A673 (cell line): Measurements from ENCODE around the gene RIPOR3. TPM values are rescaled to one million over a fixed set of nuclear protein-coding genes. Genes with fewer than 3 reads are reported as not detected.

Experiments
- BruUV-seq: library from RNA; stranded (reverse); fragments of 400-500 nt; replicated peaks from 2 replicates; lab custom pipeline; 2021; lab: Mats Ljungman, UMichigan
- CTCF ChIA-PET: fragments of 300-600 bp; sonication (Branson Sonifier 250); formaldehyde crosslinking; loops from one replicate; lab custom pipeline; 2022; ENCODE audit warnings: antibody characterized with exemption; lab: Charles Lee
- POLR2A ChIA-PET: fragments of 300-600 bp; sonication (Branson Sonifier 250); formaldehyde crosslinking; loops from one replicate; lab custom pipeline; 2022; ENCODE audit warnings: antibody characterized with exemption; ENCODE audit not compliant: low non-redundant PET; lab: Charles Lee
- DNase-seq: peaks from one replicate; pipeline ENCODE4 v3.0.0-alpha.2; 2015; ENCODE audit warnings: low spot score
- H3K27ac ChIP-seq: fragments of 200-600 bp; sonication (generic); 2 replicates; pipeline ENCODE4 v1.5.1; 2016; ENCODE audit warnings: mixed run types, low read depth, mild to moderate bottlenecking, mixed read lengths, antibody characterized with exemption, low read length; ENCODE audit not compliant: poor library complexity, severe bottlenecking
- H3K27me3 ChIP-seq: fragments of 200-600 bp; sonication (generic); replicated peaks from 2 replicates; pipeline ENCODE4 v1.6.1; 2017; ENCODE audit warnings: mixed run types, low read depth, mild to moderate bottlenecking, mixed read lengths, antibody characterized with exemption, low read length; ENCODE audit not compliant: insufficient read depth, poor library complexity
- H3K36me3 ChIP-seq: fragments of 200-600 bp; sonication (generic); 2 replicates; pipeline ENCODE4 v1.6.1; 2016; ENCODE audit warnings: mixed run types, mild to moderate bottlenecking, mixed read lengths, antibody characterized with exemption, low read length; ENCODE audit not compliant: insufficient read depth, poor library complexity, severe bottlenecking
- H3K4me1 ChIP-seq: fragments of 200-600 bp; sonication (generic); 2 replicates; pipeline ENCODE4 v1.6.1; 2017; ENCODE audit warnings: mixed run types, mild to moderate bottlenecking, mixed read lengths, antibody characterized with exemption, low read length; ENCODE audit not compliant: insufficient read depth, poor library complexity, severe bottlenecking
- H3K4me3 ChIP-seq: fragments of 200-600 bp; sonication (generic); 2 replicates; pipeline ENCODE4 v1.5.1; 2016; ENCODE audit warnings: low read depth, mixed run types, mild to moderate bottlenecking, mixed read lengths, low read length; ENCODE audit not compliant: poor library complexity, severe bottlenecking
- H3K9me3 ChIP-seq: fragments of 200-600 bp; sonication (generic); 2 replicates; pipeline ENCODE4 v1.6.1; 2016; ENCODE audit warnings: mixed run types, low read depth, mild to moderate bottlenecking, mixed read lengths, antibody characterized with exemption, low read length; ENCODE audit not compliant: poor library complexity, severe bottlenecking
- CTCF ChIP-seq: fragments of 300-800, 200-600 bp; sonication (generic); conservative IDR thresholded peaks from 2 replicates; pipeline ENCODE4 v1.5.1; 2017; ENCODE audit warnings: low read depth, mild to moderate bottlenecking, antibody characterized with exemption, low read length, moderate library complexity, mixed read lengths
- EZH2 ChIP-seq: fragments of 200-600 bp; sonication (generic); IDR thresholded peaks from 2 replicates; pipeline ENCODE4 v1.6.1; 2017; ENCODE audit warnings: borderline replicate concordance, low read depth, mild to moderate bottlenecking, mixed read lengths, antibody characterized with exemption, low read length; ENCODE audit not compliant: poor library complexity, severe bottlenecking
- intact Hi-C: fragments of 100-400 bp; cut with micrococcal nuclease; formaldehyde crosslinking; loops from one replicate; pipeline ENCODE4 v1.10.0; 2022; ENCODE audit not compliant: unreplicated experiment
- total RNA-seq: library from RNA; stranded (reverse); gene quantifications from 2 replicates; pipeline ENCODE4 v1.2.3, GENCODE V29; 2021

Gene RIPOR3
- total RNA-seq, 1 experiment from 2014 or later = 19.1 TPM

GRCh38 chr20:50607436-50607835, 83.9 kb downstream of the RIPOR3 start:
- DNase-seq = no peak
- Histone ChIP-seq H3K27ac (no peak overlapping the region), H3K4me3 (no peak overlapping the region), H3K36me3 (no peaks in the 10 kb centered on the region), H3K9me3 (no peaks in the 10 kb centered on the region), H3K27me3 (no peaks in the 10 kb centered on the region), H3K4me1 (no peaks in the 10 kb centered on the region)
- ChIA-PET POLR2A (no interaction called here), CTCF (no interaction called here)
- TF ChIP-seq CTCF = no peak
- TF ChIP-seq EZH2 = no peak
- intact Hi-C loops = no loop called here
- BruUV-seq = no TSS peak

GRCh38 chr20:50605136-50605535, 86.2 kb downstream of the RIPOR3 start:
- no peaks in the 10 kb centered on the region for H3K36me3 ChIP-seq
- H3K9me3 ChIP-seq = no peaks in the 10 kb centered on the region
- CTCF ChIA-PET = no interaction called here
- DNase-seq = no peak
- H3K4me3 ChIP-seq = no peak overlapping the region
- POLR2A ChIA-PET = no interaction called here
- BruUV-seq = no TSS peak
- no peak for TF ChIP-seq EZH2
- TF ChIP-seq CTCF = no peak
- no peaks in the 10 kb centered on the region for H3K4me1 ChIP-seq
- intact Hi-C loops = no loop called here
- no peaks in the 10 kb centered on the region for H3K27me3 ChIP-seq
- no peak overlapping the region for H3K27ac ChIP-seq

GRCh38 chr20:50604451-50604850, 86.9 kb downstream of the RIPOR3 start:
- BruUV-seq = no TSS peak

More at GRCh38 chr20:50604451-50604850, 86.9 kb downstream of the RIPOR3 start:
- Histone ChIP-seq H3K36me3 (no peaks in the 10 kb centered on the region), H3K27ac (no peak overlapping the region), H3K9me3 (no peaks in the 10 kb centered on the region), H3K4me3 (no peak overlapping the region), H3K27me3 (no peaks in the 10 kb centered on the region), H3K4me1 (no peaks in the 10 kb centered on the region)
- TF ChIP-seq EZH2 (no peak), CTCF (no peak)
- intact Hi-C loops = no loop called here
- ChIA-PET POLR2A (no interaction called here), CTCF (no interaction called here)
- no peak for DNase-seq
